HG03378 (cell line): ENCODE data around the gene CHST15.
"Not testable (repeated sequence)": the region's sequence is repeated elsewhere in the genome, so short reads cannot be mapped to it uniquely, and the experiment has no call there.

Experiments used
- ATAC-seq: cut with Tn5 transposase; IDR thresholded peaks from one replicate; pipeline ENCODE4 v1.9.1; 2021; ENCODE audit warnings: mild to moderate bottlenecking, moderate library complexity; ENCODE audit not compliant: unreplicated experiment

The CHST15 gene

DNA sequence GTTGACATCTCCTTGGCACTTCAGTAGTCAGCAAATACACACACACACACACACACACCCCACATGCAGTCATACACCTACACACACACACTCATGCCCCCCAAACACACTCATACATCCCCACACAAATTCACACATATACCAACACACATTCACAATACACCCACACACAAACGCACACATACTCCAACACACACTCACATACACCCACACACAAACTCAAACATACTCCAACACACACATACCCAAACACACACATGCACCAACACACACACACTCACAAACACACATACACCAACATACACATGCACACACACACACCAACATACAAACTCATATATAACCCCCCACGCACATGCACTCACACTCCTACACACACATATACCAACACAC is 31.4 kb upstream of the CHST15 start:
- ATAC-seq, result no peak

DNA sequence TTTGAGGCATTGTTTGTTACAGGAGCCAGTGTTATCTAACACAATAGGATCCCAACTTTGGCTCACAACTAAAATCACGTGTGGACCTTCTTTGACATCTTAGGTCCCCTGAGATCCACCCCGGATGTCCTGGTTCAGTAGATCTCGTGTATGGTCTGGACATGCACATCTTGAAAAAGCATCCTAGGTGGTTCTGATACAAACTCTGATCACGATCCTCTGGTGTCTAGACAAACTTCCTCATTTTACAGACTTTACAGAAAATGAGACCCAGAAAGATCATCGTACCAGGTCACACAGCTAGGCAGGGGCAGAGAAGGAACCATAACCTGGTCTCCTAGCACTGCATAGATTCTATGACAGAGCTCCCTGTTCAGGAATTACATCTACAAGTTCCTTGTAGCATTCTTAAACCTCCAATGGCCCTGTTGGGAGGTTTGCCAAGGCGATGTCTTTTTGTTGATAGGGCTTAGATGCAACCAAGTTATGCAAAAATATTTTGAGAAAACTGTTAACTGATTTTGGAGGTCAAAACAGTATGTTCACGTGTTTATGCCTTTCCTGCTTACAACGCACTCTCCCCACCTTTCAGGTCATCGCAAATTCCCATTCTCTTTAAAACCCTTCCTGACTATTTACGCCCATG is 30.8 kb upstream of the CHST15 start:
- peak; percentile 40 for ATAC-seq

GRCh38 chr10:124123156-124123555 is 29.8 kb upstream of the CHST15 start:
- ATAC-seq, result no peak

GRCh38 chr10:124122211-124122610 is 28.8 kb upstream of the CHST15 start:
- ATAC-seq, result no peak

DNA sequence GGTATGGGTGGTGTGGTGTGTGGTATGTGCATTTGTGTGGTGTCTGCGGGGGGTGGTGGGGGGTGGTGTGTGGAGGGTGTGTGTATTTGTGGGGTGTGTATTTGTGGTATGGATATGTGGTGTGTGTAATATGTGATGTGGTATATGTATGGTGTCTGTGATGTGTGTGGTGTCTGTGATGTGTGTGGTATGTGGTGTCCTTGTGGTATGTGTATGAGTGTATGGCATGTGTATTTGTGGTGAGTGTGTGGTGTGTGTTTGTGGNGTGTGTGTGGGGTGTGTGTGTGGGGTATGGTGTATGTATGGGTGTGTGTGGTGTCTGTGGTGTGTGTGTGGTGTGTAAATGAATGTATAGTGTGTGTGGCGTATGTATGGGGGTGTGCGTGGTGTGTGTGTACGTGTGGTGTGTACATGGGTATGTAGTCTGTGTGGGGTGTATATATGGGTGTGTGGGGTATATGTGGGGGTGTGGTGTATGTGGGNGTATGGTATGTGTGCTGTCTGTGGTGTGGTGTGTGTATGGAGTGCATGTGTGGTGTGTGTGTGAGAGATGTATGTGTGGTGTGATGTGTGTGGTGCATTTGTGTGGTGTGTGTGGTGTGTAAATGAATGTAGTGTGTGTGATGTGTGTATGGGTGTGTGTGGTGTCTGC is 27.1 kb upstream of the CHST15 start:
- no peak for ATAC-seq

DNA sequence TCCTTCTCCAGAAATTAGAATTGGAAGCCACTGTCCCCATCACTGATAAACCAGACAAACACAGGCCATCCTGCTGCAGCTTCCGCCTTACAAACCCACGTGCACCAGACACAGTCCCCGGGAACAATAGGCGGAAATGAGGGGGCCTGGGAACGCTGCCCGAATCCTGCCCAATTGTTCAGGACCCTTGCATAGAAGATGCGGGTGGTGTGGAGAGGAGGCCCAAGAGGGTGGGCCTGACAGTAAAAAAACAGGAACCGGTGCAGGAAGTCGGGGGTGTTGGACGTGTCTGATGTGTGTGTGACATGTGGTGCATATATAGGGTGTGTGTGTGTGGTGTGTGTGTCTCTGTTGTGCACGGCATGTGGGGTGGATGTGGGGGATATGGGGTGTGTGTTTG is 26.5 kb upstream of the CHST15 start:
- ATAC-seq, result no peak

DNA sequence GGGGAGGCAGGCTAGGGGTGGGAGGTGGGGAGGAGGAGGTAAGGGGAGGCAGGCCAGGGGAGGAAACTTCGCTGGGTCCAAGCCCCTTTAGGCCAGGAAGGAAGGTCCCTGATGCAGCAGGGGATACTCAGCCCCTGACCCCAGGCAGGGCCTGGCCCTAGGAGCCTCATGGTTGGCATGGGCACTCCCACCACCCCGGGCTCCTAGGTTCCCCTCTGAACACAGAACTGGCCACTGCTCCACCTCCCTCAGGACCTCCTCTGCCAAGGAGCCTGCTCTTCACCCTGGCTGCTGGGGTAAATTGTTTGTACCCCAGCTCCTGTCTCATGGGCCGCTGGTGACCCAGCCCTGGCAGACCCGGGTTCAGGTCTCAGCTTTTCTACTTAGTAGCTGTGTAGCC is 25.8 kb upstream of the CHST15 start:
- ATAC-seq, result no peak

GRCh38 chr10:124117833-124118232 is 24.4 kb upstream of the CHST15 start:
- no peak for ATAC-seq

DNA sequence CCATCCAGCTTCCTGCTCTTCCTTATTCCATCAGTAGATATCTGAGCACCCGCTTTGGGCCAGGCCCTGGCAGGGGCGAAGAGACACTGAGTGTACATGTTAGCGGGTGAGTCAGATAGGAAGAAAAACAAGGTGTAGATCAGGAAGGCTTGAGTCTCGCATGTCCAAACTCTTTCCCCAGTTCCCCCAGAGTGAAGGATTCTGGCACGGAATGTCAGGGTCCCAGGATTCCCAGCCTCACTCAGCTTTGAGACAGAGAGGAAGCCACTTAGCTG is 24.1 kb upstream of the CHST15 start:
- ATAC-seq, result no peak

GRCh38 chr10:124116771-124117510 is 23.5 kb upstream of the CHST15 start:
- no peak for ATAC-seq

GRCh38 chr10:124114696-124115095 is 21.3 kb upstream of the CHST15 start:
- no peak for ATAC-seq

DNA sequence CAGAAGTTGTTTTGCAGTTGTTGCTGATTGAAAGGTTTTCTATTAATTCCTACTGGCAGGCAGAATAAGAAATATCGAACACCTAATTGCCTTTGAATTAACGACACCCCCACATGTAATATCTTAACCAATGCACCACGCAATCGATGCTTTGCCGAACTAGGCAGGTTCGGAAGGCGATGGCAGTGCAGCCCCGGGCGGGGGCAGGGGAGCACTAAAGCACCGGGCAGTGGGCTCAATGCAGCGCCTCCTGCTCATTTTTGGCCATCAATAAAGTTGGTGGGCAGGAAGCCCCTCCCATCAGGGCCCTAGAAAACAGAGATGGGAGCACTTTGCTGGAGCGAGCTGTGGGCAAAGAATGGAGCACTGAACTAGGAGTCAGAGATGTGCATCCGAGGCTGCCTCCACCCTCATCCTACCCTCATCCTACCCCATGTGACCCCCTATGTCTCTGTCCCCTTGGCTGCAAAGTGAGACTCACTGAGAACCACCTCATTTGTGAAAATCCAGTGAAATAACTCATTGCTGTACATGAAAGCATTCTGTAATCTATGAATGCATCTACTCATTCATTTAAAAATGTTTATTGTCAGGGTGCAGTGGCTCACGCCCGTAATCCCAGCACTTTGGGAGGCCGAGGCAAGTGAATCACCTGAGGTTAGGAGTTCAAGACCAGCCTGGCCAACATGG is 19.6 kb upstream of the CHST15 start:
- ATAC-seq, result no peak

GRCh38 chr10:124110882-124111281 is 17.5 kb upstream of the CHST15 start:
- no peak for ATAC-seq

DNA sequence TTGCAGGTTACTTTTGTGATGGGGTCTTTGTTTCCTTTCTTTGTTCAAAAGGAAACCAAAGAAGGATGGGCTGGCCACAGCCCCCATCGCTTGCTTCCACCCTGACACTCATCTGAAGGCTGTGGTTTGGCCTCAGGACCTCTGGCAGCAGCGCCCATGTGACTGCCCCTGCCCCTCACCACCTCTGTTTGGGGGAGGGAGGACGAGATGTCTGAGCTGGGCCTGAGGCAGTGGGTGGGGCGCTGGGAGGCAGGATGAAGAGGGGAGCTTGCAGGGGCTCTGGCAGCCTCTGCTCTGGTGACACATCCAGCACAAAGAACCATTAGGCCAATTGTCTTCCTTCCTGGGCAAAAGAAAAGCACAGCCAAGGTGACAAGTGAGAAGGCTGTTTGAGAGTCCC is 15.9 kb upstream of the CHST15 start:
- no peak for ATAC-seq

DNA sequence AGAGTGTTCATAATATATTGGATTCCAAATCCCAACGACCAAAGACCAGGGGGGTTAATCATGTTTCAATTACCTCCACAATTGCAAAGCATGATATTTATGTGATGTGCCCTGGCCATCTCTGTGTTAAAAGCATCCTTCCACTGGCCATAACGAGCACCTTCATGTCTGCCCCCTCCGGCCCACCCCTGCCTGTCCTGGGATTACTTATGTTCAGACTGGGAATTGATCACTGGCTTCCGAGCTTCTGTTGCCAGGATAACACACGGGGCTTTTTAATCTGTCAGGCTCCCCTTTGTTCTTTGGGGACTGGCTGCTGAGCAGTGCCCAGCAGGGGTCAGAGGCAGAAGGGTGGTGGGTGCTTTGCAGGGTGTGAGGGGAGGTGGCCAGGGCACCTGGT is 13.7 kb upstream of the CHST15 start:
- ATAC-seq, result no peak

DNA sequence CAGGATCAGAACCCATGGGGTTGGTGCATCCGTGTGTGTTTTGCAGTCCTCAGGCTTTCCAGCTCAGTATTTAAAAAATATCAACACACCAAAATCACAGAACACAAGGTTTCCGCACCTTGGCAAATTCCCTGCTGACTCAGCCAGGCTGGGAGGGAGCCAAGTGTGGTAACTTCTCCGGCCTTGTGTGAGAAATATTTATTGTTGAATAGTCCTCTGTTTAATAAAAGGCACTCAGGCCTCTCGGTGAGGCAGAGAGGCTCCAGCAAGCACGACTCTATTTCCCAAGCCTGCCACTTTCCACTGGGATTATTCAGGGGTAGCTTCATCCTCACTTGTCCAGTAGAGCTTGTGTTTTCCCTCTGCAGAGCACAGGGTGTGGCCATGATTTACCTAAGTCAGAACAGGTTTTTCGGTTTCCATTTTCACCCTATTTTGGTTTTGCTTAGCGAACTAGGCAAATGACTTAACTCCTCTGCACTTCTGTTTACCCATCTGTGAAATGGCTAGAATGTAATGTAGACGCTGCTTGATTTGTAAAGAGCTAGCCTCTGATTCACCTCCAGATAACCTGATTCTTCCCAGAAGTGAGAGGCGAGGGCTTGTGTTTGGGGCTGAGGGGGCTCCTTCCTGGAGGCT is 13.0 kb upstream of the CHST15 start:
- ATAC-seq, result peak; percentile 80

- ATAC-seq, result no peak
Measured at GRCh38 chr10:124105594-124105993, 12.2 kb upstream of the CHST15 start.

DNA sequence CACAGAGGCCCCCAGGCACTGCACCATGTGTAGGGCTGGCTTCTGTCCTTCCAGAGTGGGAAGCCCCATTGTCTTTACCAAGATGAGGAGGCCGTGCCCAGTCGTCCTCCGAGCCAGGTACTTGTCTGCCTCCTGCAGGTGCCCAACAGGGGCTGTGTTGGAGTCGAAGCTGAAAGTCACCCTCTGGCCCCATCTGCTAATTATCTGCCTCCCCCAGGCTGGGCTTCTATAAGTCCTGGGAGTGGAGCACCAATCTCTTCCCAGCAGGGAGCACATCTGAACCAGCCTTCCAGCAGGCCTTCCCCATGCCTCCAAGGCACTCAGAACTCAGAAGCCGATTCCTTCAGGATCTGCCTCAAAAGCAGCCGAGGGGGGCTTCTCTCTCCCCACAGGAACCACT is 11.6 kb upstream of the CHST15 start:
- no peak for ATAC-seq

DNA sequence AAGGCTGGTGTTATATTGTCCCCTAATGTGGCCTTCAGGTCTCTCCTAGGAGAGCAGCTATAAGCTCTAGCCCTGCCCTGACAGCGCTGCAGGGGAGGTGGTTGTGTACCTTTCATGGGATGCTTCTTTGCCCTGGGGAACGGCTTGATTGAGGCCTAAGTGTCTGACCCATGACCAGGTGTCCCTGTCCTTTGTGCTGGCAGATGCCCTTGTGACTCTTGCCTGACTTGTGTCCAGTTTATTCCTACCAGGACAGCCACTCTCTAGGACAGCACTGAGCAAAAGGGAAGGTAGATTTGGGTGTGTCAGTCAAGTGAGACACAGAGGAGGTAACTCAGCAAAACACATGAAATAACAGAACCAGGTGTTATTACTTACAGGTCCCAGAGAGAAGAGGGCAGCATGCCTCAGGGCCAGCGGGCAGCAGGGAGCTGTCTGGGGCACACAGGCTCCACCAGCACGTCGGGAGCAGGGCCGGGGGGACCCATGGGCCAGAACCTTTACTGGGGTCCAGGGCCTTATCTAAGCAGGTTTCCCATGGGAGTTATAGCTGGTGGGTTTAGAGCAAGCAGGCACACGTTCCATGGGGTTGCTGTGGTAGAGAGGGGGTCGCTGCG is 10.7 kb upstream of the CHST15 start:
- no peak for ATAC-seq

- no peak for ATAC-seq
Measured at GRCh38 chr10:124101351-124101750, 8.0 kb upstream of the CHST15 start.

DNA sequence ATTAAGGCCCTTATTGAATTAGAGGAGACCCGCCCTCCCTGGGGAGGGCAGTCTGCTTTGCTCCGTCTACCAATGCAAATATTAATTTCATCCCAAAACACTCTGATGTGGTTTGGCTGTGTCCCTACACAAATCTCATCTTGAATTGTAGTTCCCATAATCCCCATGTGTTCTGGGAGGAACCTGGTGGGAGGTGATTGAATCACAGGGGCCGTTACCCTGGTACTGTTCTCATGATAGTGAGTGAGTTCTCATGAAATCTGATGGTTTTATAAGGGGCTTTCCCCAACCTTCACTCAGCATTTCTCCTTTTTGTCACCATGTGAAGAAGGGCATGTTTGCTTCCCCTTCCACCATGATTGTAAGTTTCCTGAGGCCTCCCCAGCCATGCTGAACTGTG is 7.3 kb upstream of the CHST15 start:
- ATAC-seq, result not testable (repeated sequence)
